GM18508 (cell line): Measurements from ENCODE around the gene MRPL46.
"Not testable (repeated sequence)": the region's sequence is repeated elsewhere in the genome, so short reads cannot be mapped to it uniquely, and the experiment has no call there.

Source experiments
- ATAC-seq: cut with Tn5 transposase; IDR thresholded peaks from one replicate; pipeline ENCODE4 v1.9.1; 2021; ENCODE audit warnings: moderate number of reproducible peaks; ENCODE audit not compliant: insufficient read depth, unreplicated experiment

Gene MRPL46

GRCh38 chr15:88480981-88481380 is 13.8 kb upstream of the MRPL46 start:
- ATAC-seq = no peak

- no peak for ATAC-seq
These were observed 12.0 kb upstream of the MRPL46 start for GRCh38 chr15:88479169-88479568.

- ATAC-seq = no peak
These were observed 10.7 kb upstream of the MRPL46 start for GRCh38 chr15:88477904-88478303.

GRCh38 chr15:88477126-88477525 is 9.9 kb upstream of the MRPL46 start:
- ATAC-seq = no peak

- ATAC-seq = no peak
These were observed 9.5 kb upstream of the MRPL46 start for GRCh38 chr15:88476635-88477060.

- ATAC-seq = not testable (repeated sequence)
These were observed 6.6 kb upstream of the MRPL46 start for GRCh38 chr15:88473661-88474293.

- ATAC-seq = no peak
These were observed 5.0 kb upstream of the MRPL46 start for GRCh38 chr15:88472225-88472624.

- no peak for ATAC-seq
These were observed 3.6 kb upstream of the MRPL46 start for GRCh38 chr15:88470625-88471372.

GRCh38 chr15:88469321-88469720 is 2.1 kb upstream of the MRPL46 start:
- no peak for ATAC-seq

GRCh38 chr15:88468721-88469120 is 1.5 kb upstream of the MRPL46 start:
- not testable (repeated sequence) for ATAC-seq

- no peak for ATAC-seq
These were observed 844 bp upstream of the MRPL46 start for GRCh38 chr15:88467935-88468528.

GRCh38 chr15:88465633-88466224 is 1.5 kb downstream of the MRPL46 start:
- ATAC-seq = no peak

- ATAC-seq = no peak
These were observed 3.2 kb downstream of the MRPL46 start for GRCh38 chr15:88463870-88464532.

GRCh38 chr15:88456733-88457132 is 10.5 kb downstream of the MRPL46 start:
- ATAC-seq = no peak

- ATAC-seq = peak; percentile 52
These were observed 12.0 kb downstream of the MRPL46 start for GRCh38 chr15:88454867-88455810.

GRCh38 chr15:88454236-88454635 is 13.0 kb downstream of the MRPL46 start:
- no peak for ATAC-seq

- ATAC-seq = no peak
These were observed 13.5 kb downstream of the MRPL46 start for GRCh38 chr15:88453651-88454050.

GRCh38 chr15:88450125-88450798 is 16.9 kb downstream of the MRPL46 start:
- ATAC-seq = no peak

- ATAC-seq = no peak
These were observed 17.6 kb downstream of the MRPL46 start for GRCh38 chr15:88449581-88449980.
